Measurements from ENCODE around the gene PPP6R1.

- no peak for TF ChIP-seq CTCF (IDR thresholded peaks at IDR 0.05 in 8 of 11, conservative IDR thresholded peaks at IDR 0.05 in 3 of 11)
- no peak for TF ChIP-seq POLR2A (IDR thresholded peaks at IDR 0.05)
Measured at GRCh38 chr19:55283548-55284377, 24.9 kb upstream of the PPP6R1 start, which contains the start of gene BRSK1.

Measured in spleen (tissue), 7 donors.